IPS DF 4.7 (cell line): ENCODE data around the gene URAD.
"Not testable (repeated sequence)": the region's sequence is repeated elsewhere in the genome, so short reads cannot be mapped to it uniquely, and the experiment has no call there.

Experiments used
- DNase-seq: peaks from one replicate; pipeline ENCODE4 v3.0.0-alpha.2; 2013; ENCODE audit warnings: low spot score; ENCODE audit errors: extremely low read depth

Gene URAD, protein sequence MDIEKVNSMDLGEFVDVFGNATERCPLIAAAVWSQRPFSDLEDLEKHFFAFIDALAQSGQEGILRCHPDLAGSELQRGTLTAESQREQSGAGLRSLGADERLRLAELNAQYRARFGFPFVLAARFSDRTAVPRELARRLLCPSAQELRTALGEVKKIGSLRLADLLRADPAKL

DNA sequence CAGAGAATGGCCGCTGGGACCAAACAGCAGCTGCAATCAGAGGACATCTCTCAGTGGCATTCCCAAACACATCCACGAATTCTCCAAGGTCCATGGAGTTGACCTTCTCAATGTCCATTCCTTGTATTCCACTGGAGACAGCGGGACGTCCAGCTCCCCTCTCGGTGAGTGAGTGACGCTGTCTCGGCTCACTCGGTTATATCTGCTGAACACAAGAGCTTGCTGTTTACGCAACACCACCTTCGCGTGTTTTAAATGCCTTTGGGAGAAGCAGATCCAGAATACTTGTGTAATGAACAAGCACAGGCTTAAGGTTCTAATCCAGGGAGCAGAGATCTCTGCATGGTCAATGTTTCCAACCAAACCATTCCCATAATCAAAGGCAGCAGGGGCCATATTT is at the start of gene URAD:
URAD (minus strand) TSS at position 174 of the 400 bp plus-strand sequence; CDS start at position 118, 56 bp downstream.
- no peak for DNase-seq

DNA sequence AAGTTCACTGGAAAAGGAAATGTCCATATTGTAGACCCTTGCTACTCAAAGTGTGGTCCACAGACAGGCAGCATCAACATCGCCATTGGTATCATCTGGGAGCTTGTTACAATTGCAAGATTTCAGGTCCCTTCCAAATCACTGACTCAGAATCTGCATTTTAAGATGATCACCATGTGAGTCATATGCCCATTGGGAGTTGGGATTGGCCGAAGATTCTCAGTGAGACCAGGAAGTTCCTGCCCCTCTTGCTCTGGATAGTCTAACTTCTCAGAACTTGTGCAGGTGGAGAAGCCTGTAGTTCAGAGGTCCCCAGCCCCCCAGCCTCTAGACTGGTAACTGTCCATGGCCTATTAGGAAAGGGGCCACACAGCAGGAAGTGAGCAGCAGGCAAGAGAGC is 48.9 kb upstream of the URAD start:
- no peak for DNase-seq

DNA sequence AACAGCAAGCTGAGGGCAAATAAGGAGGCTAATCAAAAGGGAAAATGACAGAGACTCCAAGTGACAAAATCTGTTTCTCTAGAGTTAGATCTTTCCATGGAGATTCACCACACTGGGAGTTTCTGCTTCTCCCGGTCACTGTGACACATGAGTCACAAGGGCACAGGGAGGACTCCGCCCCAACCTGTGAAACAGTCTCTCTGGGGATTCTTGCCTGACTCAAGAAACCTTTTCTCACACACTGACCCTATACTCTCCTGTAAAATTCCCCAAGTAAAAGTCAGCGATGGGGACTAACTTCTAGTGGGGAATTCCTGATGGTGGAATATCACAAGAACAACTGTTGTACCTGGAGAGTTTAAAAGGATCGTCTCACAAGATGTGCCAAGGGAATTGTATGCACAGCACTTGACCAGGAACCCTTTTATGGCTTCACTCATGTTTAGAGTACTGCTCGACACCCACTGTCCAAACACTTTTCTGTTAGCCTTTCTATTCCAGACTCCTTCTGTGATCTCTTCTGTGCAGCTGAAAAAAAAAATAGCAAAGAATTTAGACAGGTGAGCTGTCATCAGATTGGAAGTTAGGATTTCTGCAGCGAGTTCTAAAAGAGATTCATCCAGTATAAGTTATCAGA is 46.8 kb upstream of the URAD start:
- DNase-seq, result no peak

DNA sequence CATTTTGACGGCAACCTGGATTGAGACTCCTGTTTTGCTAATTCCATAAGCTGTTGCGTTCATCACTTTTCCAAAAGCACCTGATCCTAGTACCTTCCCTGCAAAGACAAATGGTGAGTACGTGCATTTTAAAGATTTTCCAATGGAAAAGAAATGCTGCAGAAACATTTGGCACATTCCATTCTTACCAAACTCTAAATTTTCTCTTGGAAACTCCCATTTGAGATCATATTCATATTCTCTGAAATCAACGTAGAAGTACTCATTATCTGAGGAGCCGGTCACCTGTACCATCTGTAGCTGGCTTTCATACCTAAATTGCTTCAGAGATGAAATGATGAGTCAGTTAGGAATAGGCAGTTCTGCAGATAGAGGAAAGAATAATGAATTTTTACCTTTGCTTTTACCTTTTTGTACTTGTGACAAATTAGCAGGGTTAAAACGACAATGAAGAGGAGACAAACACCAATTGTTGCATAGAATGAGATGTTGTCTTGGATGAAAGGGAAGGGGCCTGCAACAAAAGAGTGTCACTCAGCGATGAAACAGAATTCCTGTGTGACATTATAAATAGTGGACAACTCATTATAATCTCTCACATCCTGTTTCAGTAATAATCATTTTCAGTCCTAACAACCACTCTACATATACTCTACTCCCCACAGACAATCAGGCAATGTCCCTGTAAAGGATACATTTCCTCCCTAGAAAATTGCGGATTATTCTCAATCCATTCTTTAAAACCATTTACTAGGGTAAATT is 45.6 kb upstream of the URAD start:
- DNase-seq, result no peak

DNA sequence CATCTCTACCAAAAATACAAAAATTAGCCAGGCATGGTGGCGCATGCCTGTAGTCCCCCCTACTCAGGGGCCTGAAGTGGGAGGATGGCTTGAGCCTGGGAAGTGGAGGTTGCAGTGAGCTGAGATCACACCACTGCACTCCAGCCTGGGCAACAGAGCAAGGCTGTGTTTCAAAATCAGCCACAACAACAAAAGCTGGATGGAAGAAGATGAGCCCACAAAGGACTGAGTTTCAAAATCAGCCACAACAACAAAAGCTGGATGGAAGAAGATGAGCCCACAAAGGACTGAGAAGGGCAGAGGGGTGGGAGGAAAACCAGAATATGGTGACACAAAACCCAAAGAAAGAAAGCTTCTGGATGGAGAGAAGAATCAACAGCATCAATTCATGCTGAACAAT is 43.9 kb upstream of the URAD start:
- DNase-seq, result not testable (repeated sequence)

DNA sequence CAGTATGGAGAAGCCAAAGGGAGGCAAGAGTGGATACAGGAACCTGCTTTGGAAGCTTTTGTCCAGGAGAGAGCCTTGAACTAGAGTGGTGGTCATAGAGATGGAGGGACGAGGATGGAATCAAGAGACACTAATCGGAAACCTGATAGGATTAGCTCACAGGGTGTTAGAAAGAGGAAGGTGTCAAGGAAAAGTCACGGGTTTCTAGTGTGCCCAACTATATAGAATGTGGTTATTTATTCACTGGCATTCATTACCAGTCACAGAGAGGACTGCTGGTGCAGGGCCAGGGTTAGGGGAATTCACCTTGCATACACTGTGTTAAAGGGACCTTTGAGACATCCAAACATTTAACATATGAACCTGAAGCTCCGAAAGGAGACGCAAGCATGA is 43.4 kb upstream of the URAD start:
- DNase-seq, result no peak

DNA sequence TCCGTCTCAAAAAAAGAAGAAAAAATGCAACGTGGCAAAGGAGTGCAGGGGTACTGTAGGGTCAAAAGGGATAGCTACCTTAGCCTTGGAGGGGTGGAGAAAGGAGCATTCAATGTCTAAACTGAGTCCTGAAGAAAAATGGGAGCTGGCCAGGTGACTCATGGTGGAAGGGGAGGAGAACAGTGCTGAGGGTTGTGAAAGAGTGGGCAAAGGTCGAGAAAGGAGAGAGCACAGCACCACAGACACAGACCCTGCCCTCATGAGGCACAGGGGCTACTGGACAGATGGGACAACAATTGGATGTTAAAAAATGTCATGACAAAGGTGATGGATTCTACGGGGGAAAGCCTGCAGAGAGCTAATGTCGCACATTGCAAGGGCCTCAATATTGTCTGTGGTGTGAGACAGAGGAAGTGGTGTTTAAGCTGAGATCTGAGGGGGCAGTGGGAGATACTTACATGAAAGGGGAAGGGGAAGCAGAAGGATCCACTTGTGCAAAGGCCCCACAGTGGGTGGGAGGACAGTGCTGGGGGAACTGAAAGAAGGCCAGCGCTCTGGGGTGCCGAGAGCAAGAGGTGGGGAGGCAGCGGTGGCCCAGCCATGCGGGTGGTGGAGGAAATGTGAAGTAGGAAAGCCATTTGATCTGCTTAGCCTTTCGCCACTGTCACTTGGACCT is 42.9 kb upstream of the URAD start:
- DNase-seq, result no peak

DNA sequence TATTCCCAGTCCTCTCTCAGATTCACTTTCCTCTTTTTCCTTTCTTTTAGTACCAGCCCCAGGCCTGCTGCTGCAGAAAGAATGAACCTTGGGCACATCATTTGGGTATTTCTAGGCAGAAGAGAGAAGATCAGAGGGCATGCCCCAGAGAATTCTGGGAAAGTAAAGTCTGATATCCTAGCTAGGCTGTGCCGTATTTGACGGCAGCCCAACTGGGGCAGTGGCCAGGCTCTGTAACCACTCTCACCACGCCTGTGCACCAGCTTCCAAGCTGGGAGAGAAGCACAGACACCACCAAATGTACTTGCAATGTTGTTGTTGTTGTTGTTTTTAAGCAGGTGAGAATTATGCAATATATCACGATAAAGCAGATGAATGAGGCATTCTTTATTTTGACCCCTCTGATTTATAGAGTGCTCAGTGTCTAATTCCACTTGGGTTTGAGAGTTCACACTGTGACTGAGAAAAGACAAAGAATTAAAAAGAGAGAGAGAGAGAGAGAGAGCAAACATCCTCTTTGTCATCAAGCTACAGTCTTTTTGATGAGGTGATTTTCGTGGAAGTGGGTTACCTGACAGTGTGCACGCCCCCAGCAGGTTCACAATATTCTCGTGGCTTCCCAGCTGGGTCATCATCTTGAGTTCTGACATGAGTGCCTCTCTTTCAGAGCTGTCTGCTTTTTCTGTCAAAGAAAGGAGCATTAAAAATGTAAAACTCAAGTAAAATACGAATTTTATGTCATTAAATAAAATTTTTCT is 39.3 kb upstream of the URAD start:
- DNase-seq, result no peak

DNA sequence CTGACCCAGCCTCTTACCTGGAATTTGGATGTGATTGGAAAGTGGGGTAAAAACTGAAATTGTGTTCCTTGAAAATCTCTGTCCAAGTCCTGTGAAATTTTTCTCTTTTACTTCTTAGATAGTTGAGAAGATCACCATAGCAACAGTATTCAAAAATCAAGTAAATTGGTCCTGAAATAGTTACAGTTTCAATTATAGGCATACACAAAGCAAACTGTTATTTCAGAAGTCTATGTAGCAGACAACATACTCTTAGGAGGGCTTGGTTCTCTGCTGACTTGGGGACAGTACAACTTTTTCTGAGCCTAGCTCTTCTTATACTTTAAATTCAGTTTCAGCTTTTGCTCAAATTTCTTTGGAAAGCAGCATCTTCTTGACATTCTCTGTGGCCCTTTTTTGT is 38.6 kb upstream of the URAD start:
- no peak for DNase-seq

DNA sequence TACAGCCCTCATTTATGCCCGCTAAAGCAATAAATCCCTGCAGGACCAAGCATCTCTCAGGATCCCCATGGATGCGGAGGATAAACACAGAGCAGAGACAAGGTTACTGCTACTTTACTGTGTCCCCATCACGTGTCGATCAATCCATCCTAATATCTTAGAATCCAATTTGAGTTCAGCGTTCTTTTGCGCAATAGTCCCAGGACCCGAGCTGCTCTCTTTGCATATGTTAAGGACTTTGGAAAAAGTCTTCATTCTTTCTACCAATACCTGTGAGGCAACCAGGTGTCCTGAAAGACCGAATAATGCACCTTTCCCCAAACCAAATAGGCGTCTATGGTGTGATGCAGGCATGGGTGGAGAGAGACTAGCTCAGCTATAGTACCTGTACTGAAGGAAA is 38.0 kb upstream of the URAD start:
- DNase-seq, result no peak

DNA sequence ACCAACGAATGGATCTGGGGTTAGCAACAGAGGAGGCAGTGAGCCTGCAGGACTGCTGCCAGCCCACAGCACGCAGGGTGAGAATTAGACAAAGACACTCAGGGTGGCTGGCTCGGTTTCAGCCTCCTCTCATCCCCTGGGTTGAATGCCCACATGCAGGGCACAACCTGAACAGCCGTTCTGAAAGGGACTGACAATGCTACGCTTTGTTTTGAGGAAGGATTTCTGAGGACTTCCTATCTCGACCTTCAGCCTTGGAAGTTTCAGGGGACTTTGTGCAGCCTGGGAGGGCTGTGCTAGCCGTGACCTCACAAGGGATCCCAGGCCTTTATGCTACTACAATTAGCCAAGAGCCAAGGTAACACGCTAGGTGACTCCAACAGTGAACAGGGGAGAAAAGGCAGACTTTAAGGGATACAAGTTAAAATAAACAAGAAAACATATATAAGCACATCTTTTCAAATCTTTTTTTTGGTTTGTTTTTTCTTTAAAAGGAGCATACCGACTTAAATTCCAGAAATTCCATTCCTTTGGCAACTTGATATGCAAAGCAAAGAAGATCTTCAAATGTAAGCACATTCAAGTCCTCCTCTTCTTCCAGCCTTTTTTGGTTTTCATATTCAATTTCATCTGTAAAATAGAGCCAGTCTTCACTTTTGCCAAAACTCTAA is 34.5 kb upstream of the URAD start:
- no peak for DNase-seq

DNA sequence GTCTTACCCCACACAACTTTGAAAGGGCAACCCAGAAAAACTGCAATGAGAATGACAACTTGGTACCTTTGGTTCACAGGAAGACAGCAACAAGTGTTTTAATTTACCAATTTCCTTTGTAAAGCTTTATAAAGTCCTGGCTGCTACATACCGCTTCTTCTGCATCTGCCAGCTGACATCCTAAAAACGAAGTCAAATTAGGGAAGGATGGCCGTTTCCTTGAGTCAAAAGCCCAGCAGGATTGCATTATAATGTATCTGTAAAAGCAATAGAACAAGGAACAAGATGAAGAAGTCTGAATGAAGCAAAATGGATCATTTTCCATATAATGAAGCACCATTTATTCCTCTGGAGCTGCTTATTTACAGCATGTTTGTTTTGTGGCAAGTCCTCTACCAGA is 25.8 kb upstream of the URAD start:
- DNase-seq, result no peak

DNA sequence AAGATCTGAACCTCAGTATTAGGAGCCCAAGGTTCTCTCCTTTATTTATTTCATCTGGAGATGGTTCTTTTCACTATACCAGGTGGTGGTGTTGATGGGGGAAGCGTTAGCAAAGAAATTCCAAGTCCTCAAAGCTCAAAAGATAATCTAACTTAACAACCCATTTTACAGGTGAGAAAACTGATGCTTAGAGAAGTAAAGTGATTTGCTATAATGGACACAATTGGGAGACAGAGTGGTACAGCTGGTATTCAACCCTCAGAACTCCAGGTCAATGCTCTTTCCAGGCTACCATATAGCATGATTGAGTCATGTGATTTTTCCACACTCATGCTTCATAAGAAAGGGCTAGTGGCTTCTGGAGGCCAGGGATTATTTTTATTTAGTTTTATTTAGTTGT is 25.0 kb upstream of the URAD start:
- no peak for DNase-seq

DNA sequence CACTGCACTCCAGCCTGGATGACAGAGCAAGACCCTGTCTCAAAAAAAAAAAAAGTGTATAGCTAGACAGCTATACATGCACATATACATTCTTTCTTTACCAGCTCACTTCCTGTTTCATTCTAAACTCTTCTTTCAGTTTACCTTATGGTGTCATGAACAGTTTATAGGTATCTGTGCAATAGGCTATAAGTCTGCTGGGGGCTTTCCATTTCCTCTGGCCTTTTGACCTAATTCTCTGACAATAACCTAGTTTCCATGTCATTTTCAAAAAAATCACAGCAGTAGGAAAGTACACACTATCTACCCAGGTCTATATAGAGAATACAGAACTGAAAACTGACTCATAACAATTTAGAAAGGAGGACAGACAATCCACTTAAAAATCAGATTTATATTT is 24.4 kb upstream of the URAD start:
- no peak for DNase-seq

DNA sequence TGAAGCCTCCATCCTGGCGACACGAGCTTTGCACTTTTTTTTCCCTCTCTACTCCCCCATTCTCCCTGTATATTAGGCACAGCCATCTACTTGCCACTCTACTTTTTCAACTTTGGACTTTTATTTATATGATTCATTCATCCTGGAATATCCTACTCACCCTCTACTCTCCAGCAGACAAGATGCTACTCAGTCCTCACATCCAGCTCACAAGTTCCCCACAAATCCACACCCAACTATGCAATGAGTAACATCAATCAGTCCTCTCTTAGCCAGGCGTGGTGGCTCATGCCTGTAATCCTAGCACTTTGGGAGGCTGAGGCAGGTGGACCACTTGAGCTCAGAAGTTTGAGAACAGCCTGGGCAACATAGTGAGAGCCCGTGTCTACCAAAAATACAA is 23.9 kb upstream of the URAD start:
- DNase-seq, result no peak

DNA sequence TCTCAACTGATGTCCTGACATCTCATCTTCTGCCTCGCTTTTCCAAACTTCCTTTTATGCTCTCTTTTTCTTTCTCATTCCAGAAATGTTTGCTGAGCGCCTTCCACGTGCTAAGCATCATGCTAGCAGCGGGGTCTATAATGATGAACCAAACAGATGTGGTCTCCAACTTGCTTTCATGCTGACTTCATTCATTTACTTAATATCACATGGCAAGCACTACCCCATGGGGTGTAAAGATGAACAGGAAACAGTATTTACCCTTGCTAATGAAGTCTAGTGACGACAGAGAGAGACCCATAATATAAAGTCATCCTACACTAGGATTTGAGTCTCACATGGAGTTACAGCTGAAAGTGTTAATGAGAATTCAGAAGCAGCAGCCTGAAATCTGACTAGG is 21.6 kb upstream of the URAD start:
- DNase-seq, result no peak

DNA sequence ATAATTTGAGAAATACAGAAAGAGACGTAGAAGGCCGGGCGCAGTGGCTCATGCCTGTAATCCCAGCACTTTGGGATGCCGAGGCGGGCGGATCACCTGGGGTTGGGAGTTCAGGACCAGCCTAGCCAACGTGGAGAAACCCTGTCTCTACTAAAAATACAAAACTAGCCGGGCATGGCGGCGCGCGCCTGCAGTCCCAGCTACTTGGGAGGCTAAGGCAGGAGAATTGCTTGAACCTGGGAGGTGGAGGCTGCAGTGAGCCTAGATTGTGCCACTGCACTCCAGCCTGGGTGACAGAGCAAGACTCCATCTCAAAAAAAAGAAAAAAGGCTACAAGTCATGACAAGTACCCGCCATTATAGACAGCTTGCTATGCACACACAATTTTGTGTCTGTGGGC is 16.5 kb upstream of the URAD start:
- not testable (repeated sequence) for DNase-seq

DNA sequence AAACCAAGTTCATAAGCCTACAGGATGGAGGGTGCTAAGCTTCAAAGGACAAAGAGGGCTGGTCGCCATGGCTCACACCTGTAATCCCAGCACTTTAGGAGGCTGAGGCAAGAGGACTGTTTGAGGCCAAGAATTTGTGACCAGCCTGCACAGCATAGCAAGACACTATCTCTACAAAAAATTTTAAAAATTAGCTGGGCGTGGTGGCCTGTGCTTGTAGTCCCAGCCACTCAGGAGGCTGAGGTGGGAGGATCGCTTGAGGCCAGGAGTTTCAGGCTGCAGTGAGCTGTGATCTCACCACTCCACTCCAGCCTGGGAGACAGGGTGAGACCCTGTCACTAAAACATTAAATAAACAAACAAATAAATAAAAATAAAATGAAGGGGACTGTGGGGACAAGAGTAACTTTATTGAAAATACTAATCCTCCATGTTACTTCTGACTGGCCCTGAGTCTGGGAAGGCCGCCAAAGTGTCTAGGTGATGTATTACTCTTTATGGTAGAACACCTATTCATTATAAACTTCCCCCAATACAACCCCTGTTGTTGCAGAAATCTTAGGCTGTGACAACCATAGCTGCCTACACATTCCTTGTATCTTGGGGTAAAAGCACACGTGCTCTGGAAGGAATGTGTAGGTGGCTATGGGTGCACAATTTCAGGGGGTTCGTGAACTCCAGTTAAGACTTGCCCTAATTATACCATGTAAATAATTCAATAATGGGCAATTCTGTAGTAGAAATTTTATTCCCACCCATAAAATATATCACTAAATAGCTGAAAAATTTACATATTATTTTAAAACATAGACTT is 14.6 kb upstream of the URAD start:
- no peak for DNase-seq

DNA sequence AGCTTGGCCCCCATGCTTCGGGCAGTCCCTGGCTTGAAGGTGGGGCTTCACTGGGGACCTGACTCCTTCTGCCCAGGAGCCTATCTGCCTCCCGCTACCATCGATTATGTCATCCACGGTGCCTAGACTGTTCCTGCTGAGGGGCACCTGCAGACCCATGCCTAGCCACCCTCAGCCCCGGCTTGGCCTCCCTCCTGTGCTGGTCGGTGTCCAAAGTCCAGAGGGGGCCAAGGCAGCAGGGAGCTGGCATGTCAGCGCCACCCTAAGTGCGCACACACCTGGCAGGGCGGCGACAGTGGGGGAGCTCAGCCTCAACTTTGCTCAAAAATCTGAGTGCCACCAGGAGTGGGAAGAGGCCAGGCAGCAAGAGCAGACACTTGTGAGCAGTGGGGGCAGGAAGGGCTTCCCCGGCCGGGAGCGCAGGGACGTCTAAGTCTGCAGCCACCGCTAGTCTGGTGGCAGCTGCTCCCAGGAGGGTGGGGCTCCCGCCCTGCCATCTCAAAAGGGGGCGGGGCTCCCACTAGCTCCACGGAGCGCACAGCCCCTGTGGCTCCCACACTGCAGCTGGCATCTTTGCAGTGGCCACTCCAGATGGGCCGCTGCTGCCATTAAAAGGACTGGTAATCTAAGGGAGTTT is 13.5 kb upstream of the URAD start:
- DNase-seq, result no peak

DNA sequence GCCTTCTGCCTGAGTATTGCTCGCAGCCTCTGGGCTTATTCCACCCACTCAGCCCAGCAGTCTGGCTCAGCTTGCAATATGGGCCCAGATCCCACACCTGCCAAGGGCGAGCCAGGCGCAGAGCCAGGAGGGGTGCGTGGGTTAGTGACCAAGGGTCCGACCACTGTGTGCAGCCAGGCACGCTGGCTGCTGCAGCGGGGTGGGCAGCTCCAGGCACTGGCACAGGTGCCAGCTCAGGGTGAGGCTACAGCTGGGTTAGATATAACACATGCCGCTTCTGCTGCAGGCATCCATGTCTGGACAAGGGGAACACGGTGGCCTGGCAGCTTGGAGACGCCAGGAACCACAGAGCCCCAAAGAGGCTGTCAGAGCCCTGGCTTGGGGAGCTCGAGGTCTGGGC is 12.6 kb upstream of the URAD start:
- no peak for DNase-seq
